ENCODE measurements around the gene SUFU.

SUFU gene

GRCh38 chr10:102621443-102622325 lies 117.9 kb downstream of the SUFU start:
- Histone ChIP-seq H3K4me2 (ENCODE audit: low read depth, low read length, poor library complexity, severe bottlenecking) (no peak overlapping the region), H3K27ac (ENCODE audit: low read depth, low read length) (no peak overlapping the region), H2AFZ (ENCODE audit: low read depth, low read length, severe bottlenecking) (no peak overlapping the region), H3K4me3 (ENCODE audit: insufficient read depth, low read length, poor library complexity, severe bottlenecking) (no peak overlapping the region), H3K27me3 (ENCODE audit: low read length) (no peaks in the 10 kb centered on the region), H3K36me3 (ENCODE audit: low read length) (no peaks in the 10 kb centered on the region), H3K9ac (ENCODE audit: low read length) (no peak overlapping the region), H3K9me2 (replicated peaks; ENCODE audit: insufficient read depth, low read length) (no peaks in the 10 kb centered on the region), H3K79me2 (ENCODE audit: insufficient read depth, low read length) (no peaks in the 10 kb centered on the region), H4K20me1 (ENCODE audit: low read depth, low read length) (no peaks in the 10 kb centered on the region), H3K9me3 (ENCODE audit: insufficient read depth, low read length) (no peaks in the 10 kb centered on the region), H3F3A (ENCODE audit: insufficient read depth) (no peaks in the 10 kb centered on the region)
- TF ChIP-seq CTCF (IDR thresholded peaks at IDR 0.05; ENCODE audit: insufficient read depth, low read length, poor library complexity, severe bottlenecking) (no peak), EZH2phosphoT487 (conservative IDR thresholded peaks at IDR 0.05; ENCODE audit: low read length) (no peak)

- H3K4me3 ChIP-seq (ENCODE audit: insufficient read depth, low read length, poor library complexity, severe bottlenecking), result no peak overlapping the region
- H3K27me3 ChIP-seq (ENCODE audit: low read length), result no peaks in the 10 kb centered on the region
- H3K4me2 ChIP-seq (ENCODE audit: low read depth, low read length, poor library complexity, severe bottlenecking), result no peak overlapping the region
- no peaks in the 10 kb centered on the region for H3F3A ChIP-seq (ENCODE audit: insufficient read depth)
- TF ChIP-seq CTCF (IDR thresholded peaks at IDR 0.05; ENCODE audit: insufficient read depth, low read length, poor library complexity, severe bottlenecking) (no peak), EZH2phosphoT487 (conservative IDR thresholded peaks at IDR 0.05; ENCODE audit: low read length) (no peak)
- no peaks in the 10 kb centered on the region for H3K79me2 ChIP-seq (ENCODE audit: insufficient read depth, low read length)
- H3K9ac ChIP-seq (ENCODE audit: low read length), result no peak overlapping the region
- no peaks in the 10 kb centered on the region for H3K36me3 ChIP-seq (ENCODE audit: low read length)
- H3K27ac ChIP-seq (ENCODE audit: low read depth, low read length), result no peak overlapping the region
- H3K9me2 ChIP-seq (replicated peaks; ENCODE audit: insufficient read depth, low read length), result no peaks in the 10 kb centered on the region
- H4K20me1 ChIP-seq (ENCODE audit: low read depth, low read length), result no peaks in the 10 kb centered on the region
- no peak overlapping the region for H2AFZ ChIP-seq (ENCODE audit: low read depth, low read length, severe bottlenecking)
- H3K9me3 ChIP-seq (ENCODE audit: insufficient read depth, low read length), result no peaks in the 10 kb centered on the region
These were observed 120.3 kb downstream of the SUFU start for GRCh38 chr10:102624094-102624493.

GRCh38 chr10:102624751-102625645 lies 121.2 kb downstream of the SUFU start:
- no peak overlapping the region for H3K4me2 ChIP-seq (ENCODE audit: low read depth, low read length, poor library complexity, severe bottlenecking)
- H3K9me2 ChIP-seq (replicated peaks; ENCODE audit: insufficient read depth, low read length), result no peaks in the 10 kb centered on the region
- no peak overlapping the region for H3K4me3 ChIP-seq (ENCODE audit: insufficient read depth, low read length, poor library complexity, severe bottlenecking)
- H3K36me3 ChIP-seq (ENCODE audit: low read length), result no peaks in the 10 kb centered on the region
- TF ChIP-seq EZH2phosphoT487 (conservative IDR thresholded peaks at IDR 0.05; ENCODE audit: low read length), result no peak
- no peak for TF ChIP-seq CTCF (IDR thresholded peaks at IDR 0.05; ENCODE audit: insufficient read depth, low read length, poor library complexity, severe bottlenecking)
- no peaks in the 10 kb centered on the region for H3F3A ChIP-seq (ENCODE audit: insufficient read depth)
- H3K79me2 ChIP-seq (ENCODE audit: insufficient read depth, low read length), result no peaks in the 10 kb centered on the region
- H3K9ac ChIP-seq (ENCODE audit: low read length), result no peak overlapping the region
- H3K9me3 ChIP-seq (ENCODE audit: insufficient read depth, low read length), result no peaks in the 10 kb centered on the region
- H2AFZ ChIP-seq (ENCODE audit: low read depth, low read length, severe bottlenecking), result no peak overlapping the region
- H4K20me1 ChIP-seq (ENCODE audit: low read depth, low read length), result no peaks in the 10 kb centered on the region
- no peaks in the 10 kb centered on the region for H3K27me3 ChIP-seq (ENCODE audit: low read length)
- H3K27ac ChIP-seq (ENCODE audit: low read depth, low read length), result no peak overlapping the region

All from SU-DHL-6 (cell line).